ENCODE measurements around the gene GSG1L. TPM values are rescaled to one million over a fixed set of nuclear protein-coding genes. Genes with fewer than 3 reads are reported as not detected.

Gene GSG1L
- total and polyA plus RNA-seq, 2 experiments from 2014 or later, result not detected

GRCh38 chr16:28078261-28078660 is 14.7 kb upstream of the GSG1L start:
- H3K9me2 ChIP-seq (replicated peaks; ENCODE audit: insufficient read depth), result no peaks in the 10 kb centered on the region
- H3K9me3 ChIP-seq (ENCODE audit: low read depth), result no peaks in the 10 kb centered on the region
- H3K4me3 ChIP-seq, result no peak overlapping the region
- H3K27ac ChIP-seq, result no peak overlapping the region
- H3K27me3 ChIP-seq, result no peaks in the 10 kb centered on the region
- no peaks in the 10 kb centered on the region for H4K20me1 ChIP-seq (ENCODE audit: insufficient read depth, poor library complexity, severe bottlenecking)
- H3K4me2 ChIP-seq, result no peak overlapping the region
- no peak overlapping the region for H2AFZ ChIP-seq
- 87% methylated on average over 6 of the region's 6 CpGs for WGBS (ENCODE audit: low lambda C conversion rate, missing lambda C conversion rate)
- no peaks in the 10 kb centered on the region for H3K4me1 ChIP-seq (ENCODE audit: insufficient read depth)
- no peak for DNase-seq (ENCODE audit: low spot score)
- H3K79me2 ChIP-seq, result no peaks in the 10 kb centered on the region
- TF ChIP-seq EZH2 (IDR thresholded peaks at IDR 0.05; ENCODE audit: borderline replicate concordance) (no peak), EZH2phosphoT487 (IDR thresholded peaks at IDR 0.05; ENCODE audit: low read depth, severe bottlenecking, unreplicated experiment) (no peak), CTCF (IDR thresholded peaks at IDR 0.05; ENCODE audit: poor library complexity) (no peak)
- H3K36me3 ChIP-seq (replicated peaks; ENCODE audit: insufficient read depth, low read depth), result no peaks in the 10 kb centered on the region

- H3K27me3 ChIP-seq, result no peaks in the 10 kb centered on the region
- H3K4me3 ChIP-seq, result no peak overlapping the region
- no peaks in the 10 kb centered on the region for H3K9me3 ChIP-seq (ENCODE audit: low read depth)
- 92% methylated on average over 6 of the region's 6 CpGs for WGBS (ENCODE audit: low lambda C conversion rate, missing lambda C conversion rate)
- no peak overlapping the region for H2AFZ ChIP-seq
- no peaks in the 10 kb centered on the region for H4K20me1 ChIP-seq (ENCODE audit: insufficient read depth, poor library complexity, severe bottlenecking)
- no peaks in the 10 kb centered on the region for H3K9me2 ChIP-seq (replicated peaks; ENCODE audit: insufficient read depth)
- H3K4me1 ChIP-seq (ENCODE audit: insufficient read depth), result no peaks in the 10 kb centered on the region
- DNase-seq (ENCODE audit: low spot score), result no peak
- TF ChIP-seq EZH2 (IDR thresholded peaks at IDR 0.05; ENCODE audit: borderline replicate concordance) (no peak), EZH2phosphoT487 (IDR thresholded peaks at IDR 0.05; ENCODE audit: low read depth, severe bottlenecking, unreplicated experiment) (no peak), CTCF (IDR thresholded peaks at IDR 0.05; ENCODE audit: poor library complexity) (no peak)
- no peaks in the 10 kb centered on the region for H3K79me2 ChIP-seq
- no peak overlapping the region for H3K4me2 ChIP-seq
- H3K36me3 ChIP-seq (replicated peaks; ENCODE audit: insufficient read depth, low read depth), result no peaks in the 10 kb centered on the region
- no peak overlapping the region for H3K27ac ChIP-seq
Measured at GRCh38 chr16:28073836-28074235, 10.3 kb upstream of the GSG1L start.

- WGBS (ENCODE audit: low lambda C conversion rate, missing lambda C conversion rate), result 51% methylated on average over 4 of the region's 4 CpGs
Measured at GRCh38 chr16:28072087-28072486, 8.6 kb upstream of the GSG1L start.

More at GRCh38 chr16:28072087-28072486, 8.6 kb upstream of the GSG1L start:
- Histone ChIP-seq H2AFZ (no peak overlapping the region), H3K9me2 (replicated peaks; ENCODE audit: insufficient read depth) (no peaks in the 10 kb centered on the region), H3K27me3 (no peaks in the 10 kb centered on the region), H4K20me1 (ENCODE audit: insufficient read depth, poor library complexity, severe bottlenecking) (no peaks in the 10 kb centered on the region), H3K4me1 (ENCODE audit: insufficient read depth) (no peaks in the 10 kb centered on the region), H3K79me2 (no peaks in the 10 kb centered on the region), H3K4me2 (no peak overlapping the region), H3K27ac (no peak overlapping the region), H3K4me3 (no peak overlapping the region), H3K36me3 (replicated peaks; ENCODE audit: insufficient read depth, low read depth) (no peaks in the 10 kb centered on the region), H3K9me3 (ENCODE audit: low read depth) (no peaks in the 10 kb centered on the region)
- no peak for DNase-seq (ENCODE audit: low spot score)
- no peak for TF ChIP-seq EZH2 (IDR thresholded peaks at IDR 0.05; ENCODE audit: borderline replicate concordance)
- TF ChIP-seq EZH2phosphoT487 (IDR thresholded peaks at IDR 0.05; ENCODE audit: low read depth, severe bottlenecking, unreplicated experiment), result no peak
- TF ChIP-seq CTCF (IDR thresholded peaks at IDR 0.05; ENCODE audit: poor library complexity), result no peak
